T-cell (primary cell): ENCODE results near the gene SLC47A2. TPM values are rescaled to one million over a fixed set of nuclear protein-coding genes. Genes with fewer than 3 reads are reported as not detected.

Source experiments
- ATAC-seq, 4 experiments: fragments of 200-7000 bp in 3 of 4; fragments of 150-1000 bp in 1 of 4; cut with Tn5 transposase; replicated peaks in 1 of 4; 1 replicate in 3 of 4; 2 replicates in 1 of 4; pipeline ENCODE4 v1.10.0; 2021; ENCODE audit warnings: moderate library complexity in 3 of 4, mild to moderate bottlenecking in 2 of 4, moderate number of reproducible peaks in 1 of 4
- CTCF ChIA-PET, 2 donors: fragments of 300-600 bp; sonication (Branson Sonifier 250); formaldehyde crosslinking; loops; one replicate each; lab custom pipeline; 2022; ENCODE audit warnings: antibody characterized with exemption in 2 of 2; lab: Charles Lee
- POLR2A ChIA-PET, 2 donors: fragments of 300-600 bp; sonication (Branson Sonifier 250); formaldehyde crosslinking; loops; one replicate each; lab custom pipeline; 2022; ENCODE audit warnings: antibody characterized with exemption in 2 of 2; lab: Charles Lee
- DNase-seq, 35 experiments: peaks; one replicate each; pipeline versions ENCODE4 v3.0.0 to v3.0.0-alpha.2; 2013 to 2023
- H3K27ac ChIP-seq: one replicate; pipeline ENCODE4 v1.5.1; 2013; ENCODE audit warnings: low read length
- H3K27me3 ChIP-seq, 2 experiments: replicated peaks in 1 of 2; 1 replicate in 1 of 2; 2 replicates in 1 of 2; pipeline versions ENCODE4 v1.6.1 to v1.7.0; 2013; ENCODE audit warnings: low read length in 1 of 2, mixed read lengths in 1 of 2; ENCODE audit not compliant: control insufficient read depth in 2 of 2, insufficient read depth in 2 of 2; ENCODE audit errors: extremely low read depth in 1 of 2
- H3K36me3 ChIP-seq, 2 donors: 1 replicate in 1 of 2; 2 replicates in 1 of 2; pipeline versions ENCODE4 v1.6.1 to v1.7.0; 2013; ENCODE audit warnings: low read length in 1 of 2; ENCODE audit not compliant: control insufficient read depth in 2 of 2, insufficient read depth in 1 of 2; ENCODE audit errors: extremely low read depth in 1 of 2
- H3K4me1 ChIP-seq, 2 experiments: 1 replicate in 1 of 2; 2 replicates in 1 of 2; pipeline versions ENCODE4 v1.6.1 to v1.7.0; 2013; ENCODE audit warnings: low read length in 2 of 2, mixed read lengths in 1 of 2; ENCODE audit not compliant: insufficient read depth in 2 of 2, control insufficient read depth in 1 of 2; ENCODE audit errors: extremely low read depth in 1 of 2
- H3K4me3 ChIP-seq, 2 donors: 1 replicate in 1 of 2; 2 replicates in 1 of 2; pipeline versions ENCODE4 v1.5.1 to v1.7.0; 2013; ENCODE audit warnings: mild to moderate bottlenecking in 2 of 2, low read length in 1 of 2, moderate library complexity in 1 of 2; ENCODE audit not compliant: control insufficient read depth in 1 of 2; ENCODE audit errors: extremely low read depth in 1 of 2
- H3K9me3 ChIP-seq: 2 replicates; pipeline ENCODE4 v1.7.0; 2013
- H3K27ac Mint-ChIP-seq, 2 donors: one replicate each; pipeline ENCODE4 v1.8.0; 2020 to 2021; ENCODE audit warnings: mild to moderate bottlenecking in 2 of 2, mixed read lengths in 2 of 2
- H3K27me3 Mint-ChIP-seq, 2 donors: one replicate each; pipeline ENCODE4 v1.8.0; 2021 to 2022; ENCODE audit warnings: mixed read lengths in 2 of 2
- H3K36me3 Mint-ChIP-seq: one replicate; pipeline ENCODE4 v1.8.0; 2021; ENCODE audit warnings: mixed read lengths
- H3K4me1 Mint-ChIP-seq, 3 donors: one replicate each; pipeline ENCODE4 v1.8.0; 2020 to 2022; ENCODE audit warnings: mixed read lengths in 3 of 3, mild to moderate bottlenecking in 1 of 3
- H3K4me3 Mint-ChIP-seq, 3 donors: one replicate each; pipeline ENCODE4 v1.8.0; 2020 to 2022; ENCODE audit warnings: mild to moderate bottlenecking in 3 of 3, mixed read lengths in 3 of 3, moderate library complexity in 3 of 3
- H3K9me3 Mint-ChIP-seq, 3 donors: one replicate each; pipeline ENCODE4 v1.8.0; 2020 to 2022; ENCODE audit warnings: mixed read lengths in 3 of 3
- WGBS: methylation state at CpG from one replicate; pipeline ENCODE4 v1.1.5; 2013; ENCODE audit warnings: missing lambda C conversion rate; ENCODE audit not compliant: insufficient coverage; 5-methylcytosine and 5-hydroxymethylcytosine counted together
- total RNA-seq, 35 experiments: library from RNA in 6 of 35; stranded (reverse) in 6 of 35; fragments of 120-200 nt in 1 of 35; gene quantifications; one replicate each; pipeline versions ENCODE4 v1.2.1 to v1.2.4 and lab custom pipeline; 2013 to 2026

Gene SLC47A2
- total RNA-seq, 5 donors from 2014 or later (not counting 1 experiment from before 2014, with no cell fraction given) = not detected

- Mint-ChIP-seq H3K9me3 (no peaks in the 10 kb centered on the region), H3K36me3 (peaks cover 64% of the 10 kb centered on the region), H3K4me1 (peaks cover 0 to 13% (median 2%) of the 10 kb centered on the region in 3 donors), H3K27ac (no peak overlapping the region), H3K4me3 (no peak overlapping the region), H3K27me3 (no peaks in the 10 kb centered on the region)
- no peak overlapping the region for H3K4me3 ChIP-seq
- POLR2A ChIA-PET = interaction anchor here in 1 of 2 donors (0.7 kb wide), 1 partner anchor 297 kb away, joined by 3 read pairs; no protein-coding TSS in a partner anchor
- H3K4me1 ChIP-seq = no peaks in the 10 kb centered on the region
- no peaks in the 10 kb centered on the region for H3K9me3 ChIP-seq
- ATAC-seq = no peak
- no peak for DNase-seq
- 96% methylated on average over 7 of the region's 7 CpGs for WGBS
- H3K27me3 ChIP-seq = no peaks in the 10 kb centered on the region
- CTCF ChIA-PET = interaction anchor here in 1 of 2 donors (0.5 to 0.7 kb wide), 2 partner anchors 11 to 29 kb away, joined by 3 read pairs; no protein-coding TSS in a partner anchor
- no peak overlapping the region for H3K27ac ChIP-seq
- H3K36me3 ChIP-seq = peaks cover 0 to 46% of the 10 kb centered on the region in 2 donors
Measured at GRCh38 chr17:19659366-19660177, 56.8 kb downstream of the SLC47A2 start.

DNA sequence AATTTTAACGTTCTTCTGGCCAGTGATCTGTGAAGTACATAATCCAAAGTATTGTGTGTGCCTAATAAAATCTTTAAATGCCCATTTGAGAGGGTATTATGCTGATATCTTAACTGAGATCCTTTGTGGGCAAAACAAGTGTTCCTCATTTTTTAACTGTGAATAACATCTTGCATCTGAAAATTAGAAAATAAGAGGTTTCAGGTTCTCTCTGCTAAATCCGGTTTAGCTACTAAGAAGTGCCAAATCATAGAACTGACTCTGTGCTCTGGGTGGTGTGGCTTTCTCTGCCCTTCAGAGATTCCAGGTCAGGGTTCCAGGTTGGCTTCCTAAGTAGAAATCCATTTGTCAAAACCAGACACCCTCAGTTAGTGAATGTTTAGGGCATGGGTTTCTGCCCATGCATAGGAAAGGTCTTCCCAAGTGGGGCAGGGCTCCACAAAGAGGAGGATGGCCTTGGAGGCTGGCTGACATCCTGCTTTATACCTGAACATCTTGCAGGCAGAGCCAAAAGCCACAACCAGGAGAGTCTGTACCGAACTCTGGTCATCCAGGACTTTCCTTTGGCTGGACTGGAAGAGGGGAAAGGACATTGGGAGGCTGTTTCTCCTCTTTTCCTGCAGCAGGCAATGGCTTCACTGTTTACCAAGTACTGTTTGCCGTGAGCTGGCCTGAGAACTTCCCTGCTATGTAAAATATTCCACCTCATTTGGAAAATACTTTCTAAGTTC lies 59.4 kb downstream of the SLC47A2 start:
- Histone ChIP-seq H3K4me3 (no peak overlapping the region), H3K4me1 (no peaks in the 10 kb centered on the region), H3K27me3 (no peaks in the 10 kb centered on the region), H3K27ac (no peak overlapping the region), H3K36me3 (peaks cover 0 to 26% of the 10 kb centered on the region in 2 donors), H3K9me3 (no peaks in the 10 kb centered on the region)
- no peak for DNase-seq
- WGBS = 49% methylated on average over 2 of the region's 4 CpGs
- Mint-ChIP-seq H3K4me1 (peaks cover 1 to 16% (median 5%) of the 10 kb centered on the region in 3 donors), H3K27me3 (no peaks in the 10 kb centered on the region), H3K36me3 (peaks cover 63% of the 10 kb centered on the region), H3K4me3 (no peak overlapping the region), H3K9me3 (no peaks in the 10 kb centered on the region), H3K27ac (no peak overlapping the region)
- POLR2A ChIA-PET = no interaction called here
- CTCF ChIA-PET = interaction anchor here in 1 of 2 donors (0.7 kb wide), 1 partner anchor 10 kb away, joined by 3 read pairs; no protein-coding TSS in a partner anchor
- ATAC-seq = no peak

DNA sequence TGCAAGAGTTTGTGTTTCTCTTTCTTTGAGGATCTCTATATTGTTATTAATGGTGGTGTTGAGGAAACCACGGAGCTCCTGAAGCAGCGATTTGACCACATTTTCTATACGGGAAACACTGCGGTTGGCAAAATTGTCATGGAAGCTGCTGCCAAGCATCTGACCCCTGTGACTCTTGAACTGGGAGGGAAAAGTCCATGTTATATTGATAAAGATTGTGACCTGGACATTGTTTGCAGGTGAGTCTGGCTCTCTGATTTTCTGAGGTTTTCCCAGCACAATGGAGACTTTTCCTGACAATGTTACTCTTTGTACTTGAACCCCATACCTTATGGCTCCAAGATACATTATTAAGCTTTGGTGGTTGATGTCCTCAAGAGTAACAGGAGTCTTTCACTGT lies 60.0 kb downstream of the SLC47A2 start:
- H3K36me3 Mint-ChIP-seq = peaks cover 65% of the 10 kb centered on the region
- ChIA-PET POLR2A (no interaction called here), CTCF (interaction anchor here in 1 of 2 donors (0.7 to 1.1 kb wide), 2 partner anchors 9 to 12 kb away, joined by 3 read pairs; no protein-coding TSS in a partner anchor)
- no peaks in the 10 kb centered on the region for H3K27me3 Mint-ChIP-seq
- Histone ChIP-seq H3K9me3 (no peaks in the 10 kb centered on the region), H3K27ac (no peak overlapping the region), H3K27me3 (no peaks in the 10 kb centered on the region), H3K4me3 (no peak overlapping the region), H3K36me3 (peaks cover 0 to 25% of the 10 kb centered on the region in 2 donors), H3K4me1 (no peaks in the 10 kb centered on the region)
- H3K27ac Mint-ChIP-seq = no peak overlapping the region
- ATAC-seq (no peak), DNase-seq (no peak)
- peak overlapping the region in 1 of 3 donors; percentile 1 for H3K4me3 Mint-ChIP-seq
- H3K4me1 Mint-ChIP-seq = peaks cover 5 to 23% (median 12%) of the 10 kb centered on the region in 3 donors
- no peaks in the 10 kb centered on the region for H3K9me3 Mint-ChIP-seq
- WGBS = 71% methylated on average over 4 of the region's 4 CpGs

DNA sequence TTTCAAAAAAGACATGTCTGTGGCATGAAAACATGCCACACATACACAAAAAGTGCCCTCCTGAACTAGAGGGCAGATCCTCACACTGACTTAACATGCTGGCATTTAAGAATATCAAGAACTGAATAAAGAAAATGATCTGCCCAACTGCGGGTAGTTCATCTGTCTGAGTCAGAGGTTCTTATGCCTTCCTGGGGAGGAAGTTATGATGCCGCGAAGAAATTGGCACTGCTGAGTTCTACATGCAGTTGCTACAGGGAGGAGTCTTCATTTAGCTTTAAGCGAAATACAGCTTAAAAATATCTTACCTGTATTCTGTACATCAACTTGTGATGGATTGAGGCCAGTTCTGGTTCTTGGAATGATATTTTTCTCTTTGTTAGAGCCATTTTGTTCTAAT lies 61.5 kb downstream of the SLC47A2 start:
- Mint-ChIP-seq H3K27me3 (no peaks in the 10 kb centered on the region), H3K4me3 (no peak overlapping the region), H3K4me1 (peaks cover 15 to 37% (median 23%) of the 10 kb centered on the region in 3 donors), H3K36me3 (peaks cover 54% of the 10 kb centered on the region), H3K27ac (no peak overlapping the region), H3K9me3 (no peaks in the 10 kb centered on the region)
- ChIA-PET POLR2A (interaction anchor here in 1 of 2 donors (0.7 kb wide), 1 partner anchor 291 kb away, joined by 3 read pairs; no protein-coding TSS in a partner anchor), CTCF (interaction anchor here in 1 of 2 donors (1.3 kb wide), 1 partner anchor 9 kb away, joined by 3 read pairs; no protein-coding TSS in a partner anchor)
- ATAC-seq (no peak), DNase-seq (no peak)
- 83% methylated on average over 1 of the region's 4 CpGs for WGBS
- Histone ChIP-seq H3K9me3 (no peaks in the 10 kb centered on the region), H3K4me1 (peaks cover 0 to 7% of the 10 kb centered on the region in 2 experiments), H3K4me3 (no peak overlapping the region), H3K27me3 (no peaks in the 10 kb centered on the region), H3K36me3 (peaks cover 0 to 23% of the 10 kb centered on the region in 2 donors), H3K27ac (no peak overlapping the region)

DNA sequence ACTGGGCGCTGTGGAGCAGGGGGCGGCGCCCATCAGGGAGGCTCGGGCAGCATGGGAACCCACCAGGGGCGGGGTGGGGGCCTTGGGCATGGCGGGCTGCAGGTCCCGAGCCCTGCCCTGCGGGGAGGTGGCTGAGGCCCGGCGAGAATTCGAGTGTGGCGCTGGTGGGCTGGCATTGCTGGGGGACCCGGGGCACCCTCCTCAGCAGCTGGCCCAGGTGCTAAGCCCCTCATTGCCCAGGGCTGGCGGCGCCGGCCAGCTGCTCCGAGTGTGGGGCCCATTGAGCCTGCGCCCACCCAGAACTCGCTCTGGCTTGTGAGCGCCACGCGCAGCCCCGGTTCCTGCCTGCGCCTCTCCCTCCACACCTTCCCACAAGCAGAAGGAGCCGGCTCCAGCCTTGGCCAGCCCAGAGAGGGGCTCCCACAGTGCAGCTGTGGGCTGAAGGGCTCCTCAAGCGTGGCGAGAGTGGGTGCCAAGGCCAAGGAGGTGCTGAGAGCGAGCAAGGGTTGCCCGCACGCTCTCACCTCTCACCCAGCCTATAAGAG lies 62.0 kb downstream of the SLC47A2 start:
- DNase-seq (no peak), ATAC-seq (no peak)
- H3K4me1 ChIP-seq = peaks cover 2 to 11% of the 10 kb centered on the region in 2 experiments
- Mint-ChIP-seq H3K4me3 (no peak overlapping the region), H3K27me3 (no peaks in the 10 kb centered on the region), H3K36me3 (peaks cover 51% of the 10 kb centered on the region), H3K9me3 (no peaks in the 10 kb centered on the region), H3K4me1 (peaks cover 20 to 42% (median 26%) of the 10 kb centered on the region in 3 donors), H3K27ac (no peak overlapping the region)
- no peak overlapping the region for H3K27ac ChIP-seq
- ChIA-PET POLR2A (no interaction called here), CTCF (interaction anchor here in 1 of 2 donors (1.3 kb wide), 1 partner anchor 9 kb away, joined by 3 read pairs; no protein-coding TSS in a partner anchor)
- H3K36me3 ChIP-seq = peaks cover 0 to 23% of the 10 kb centered on the region in 2 donors
- no peaks in the 10 kb centered on the region for H3K27me3 ChIP-seq
- H3K9me3 ChIP-seq = no peaks in the 10 kb centered on the region
- 97% methylated on average over 30 of the region's 30 CpGs for WGBS
- no peak overlapping the region for H3K4me3 ChIP-seq

DNA sequence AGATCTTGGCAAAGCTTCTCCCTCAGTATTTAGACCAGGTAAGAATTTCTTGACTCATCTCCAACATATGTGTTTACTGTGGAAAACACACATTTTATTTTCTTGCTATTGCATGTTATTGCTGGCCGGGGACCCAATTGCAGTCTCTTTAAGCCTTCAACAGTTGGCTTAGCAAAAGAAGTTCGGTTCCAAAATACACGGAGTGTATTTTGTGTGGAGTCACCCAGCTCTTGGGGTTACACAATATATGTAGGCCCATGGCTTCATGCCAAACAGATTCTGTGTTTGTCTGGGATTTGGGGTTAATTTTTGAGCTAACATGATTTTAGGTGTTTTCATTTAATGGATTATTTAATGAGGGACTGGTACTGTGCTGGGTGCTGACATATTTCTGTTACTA lies 63.8 kb downstream of the SLC47A2 start:
- H3K9me3 ChIP-seq = no peaks in the 10 kb centered on the region
- peaks cover 6 to 24% of the 10 kb centered on the region in 2 experiments for H3K4me1 ChIP-seq
- DNase-seq (no peak), ATAC-seq (no peak)
- H3K4me3 ChIP-seq = no peak overlapping the region
- H3K27me3 ChIP-seq = no peaks in the 10 kb centered on the region
- Mint-ChIP-seq H3K4me3 (no peak overlapping the region), H3K27ac (no peak overlapping the region), H3K36me3 (peaks cover 43% of the 10 kb centered on the region), H3K4me1 (peaks cover 30 to 52% (median 37%) of the 10 kb centered on the region in 3 donors), H3K27me3 (no peaks in the 10 kb centered on the region), H3K9me3 (no peaks in the 10 kb centered on the region)
- 100% methylated on average over 3 of the region's 3 CpGs for WGBS
- no peak overlapping the region for H3K27ac ChIP-seq
- CTCF ChIA-PET = no interaction called here
- POLR2A ChIA-PET = no interaction called here
- peaks cover 0 to 16% of the 10 kb centered on the region in 2 donors for H3K36me3 ChIP-seq
